ENCODE measurements around the gene ULBP1. TPM values are rescaled to one million over a fixed set of nuclear protein-coding genes. Genes with fewer than 3 reads are reported as not detected.

ULBP1 gene
- total and polyA plus RNA-seq, 2 experiments from 2014 or later: not detected

- no peaks in the 10 kb centered on the region for H3K4me1 ChIP-seq (ENCODE audit: low read depth)
- no peak for DNase-seq (ENCODE audit: low read depth in 1 of 2, low spot score in 1 of 2)
- H3K36me3 ChIP-seq: no peaks in the 10 kb centered on the region
- H3K27ac ChIP-seq: no peak overlapping the region
- TF ChIP-seq CTCF (IDR thresholded peaks at IDR 0.05; ENCODE audit: low read depth, low read length): no peak
- peaks cover 100% of the 10 kb centered on the region for H3K27me3 ChIP-seq
- H3K4me3 ChIP-seq: no peak overlapping the region
- H3K9me3 ChIP-seq (ENCODE audit: low read depth): no peaks in the 10 kb centered on the region
Observed at GRCh38 chr6:149974825-149975224, 11.1 kb downstream of the ULBP1 start.

- Histone ChIP-seq H3K27me3 (peaks cover 100% of the 10 kb centered on the region), H3K4me3 (no peak overlapping the region), H3K27ac (no peak overlapping the region), H3K4me1 (ENCODE audit: low read depth) (no peaks in the 10 kb centered on the region), H3K36me3 (no peaks in the 10 kb centered on the region), H3K9me3 (ENCODE audit: low read depth) (no peaks in the 10 kb centered on the region)
- TF ChIP-seq CTCF (IDR thresholded peaks at IDR 0.05; ENCODE audit: low read depth, low read length): no peak
- no peak for DNase-seq (ENCODE audit: low read depth in 1 of 2, low spot score in 1 of 2)
Observed at GRCh38 chr6:149975400-149975799, 11.7 kb downstream of the ULBP1 start.

GRCh38 chr6:149977221-149977620 lies 13.5 kb downstream of the ULBP1 start:
- Histone ChIP-seq H3K4me1 (ENCODE audit: low read depth) (no peaks in the 10 kb centered on the region), H3K27me3 (peaks cover 100% of the 10 kb centered on the region), H3K4me3 (no peak overlapping the region), H3K36me3 (no peaks in the 10 kb centered on the region), H3K27ac (no peak overlapping the region), H3K9me3 (ENCODE audit: low read depth) (no peaks in the 10 kb centered on the region)
- TF ChIP-seq CTCF (IDR thresholded peaks at IDR 0.05; ENCODE audit: low read depth, low read length): no peak
- DNase-seq (ENCODE audit: low read depth in 1 of 2, low spot score in 1 of 2): no peak

- H3K27me3 ChIP-seq: peaks cover 100% of the 10 kb centered on the region
- no peak for DNase-seq (ENCODE audit: low read depth in 1 of 2, low spot score in 1 of 2)
- no peak overlapping the region for H3K4me3 ChIP-seq
- H3K4me1 ChIP-seq (ENCODE audit: low read depth): no peaks in the 10 kb centered on the region
- no peaks in the 10 kb centered on the region for H3K36me3 ChIP-seq
- no peaks in the 10 kb centered on the region for H3K9me3 ChIP-seq (ENCODE audit: low read depth)
- no peak for TF ChIP-seq CTCF (IDR thresholded peaks at IDR 0.05; ENCODE audit: low read depth, low read length)
- H3K27ac ChIP-seq: no peak overlapping the region
Observed at GRCh38 chr6:149978610-149979009, 14.9 kb downstream of the ULBP1 start.

- no peaks in the 10 kb centered on the region for H3K9me3 ChIP-seq (ENCODE audit: low read depth)
- no peaks in the 10 kb centered on the region for H3K36me3 ChIP-seq
- no peak overlapping the region for H3K4me3 ChIP-seq
- no peak for TF ChIP-seq CTCF (IDR thresholded peaks at IDR 0.05; ENCODE audit: low read depth, low read length)
- no peaks in the 10 kb centered on the region for H3K4me1 ChIP-seq (ENCODE audit: low read depth)
- peaks cover 95% of the 10 kb centered on the region for H3K27me3 ChIP-seq
- no peak overlapping the region for H3K27ac ChIP-seq
- DNase-seq (ENCODE audit: low read depth in 1 of 2, low spot score in 1 of 2): no peak
Observed at GRCh38 chr6:149979293-149979692, 15.6 kb downstream of the ULBP1 start.

GRCh38 chr6:149983145-149983544 lies 19.4 kb downstream of the ULBP1 start:
- TF ChIP-seq CTCF (IDR thresholded peaks at IDR 0.05; ENCODE audit: low read depth, low read length): no peak
- no peaks in the 10 kb centered on the region for H3K9me3 ChIP-seq (ENCODE audit: low read depth)
- no peaks in the 10 kb centered on the region for H3K36me3 ChIP-seq
- peaks cover 95% of the 10 kb centered on the region for H3K27me3 ChIP-seq
- no peak overlapping the region for H3K4me3 ChIP-seq
- H3K27ac ChIP-seq: no peak overlapping the region
- DNase-seq (ENCODE audit: low read depth in 1 of 2, low spot score in 1 of 2): no peak
- H3K4me1 ChIP-seq (ENCODE audit: low read depth): no peaks in the 10 kb centered on the region
